EH (cell line): ENCODE results near the gene UBN1.

ENCODE experiments used
- DNase-seq: peaks from one replicate; pipeline ENCODE4 v3.0.0-alpha.2; 2015; ENCODE audit warnings: low read depth

UBN1 gene

GRCh38 chr16:4814542-4815173, 32.6 kb upstream of the UBN1 start:
- no peak for DNase-seq

GRCh38 chr16:4820652-4821051, 26.6 kb upstream of the UBN1 start:
- no peak for DNase-seq

GRCh38 chr16:4825196-4825595, 22.1 kb upstream of the UBN1 start:
- DNase-seq: no peak

GRCh38 chr16:4826526-4826925, 20.8 kb upstream of the UBN1 start:
- no peak for DNase-seq

- no peak for DNase-seq
These were observed 20.3 kb upstream of the UBN1 start for GRCh38 chr16:4826980-4827379.

- DNase-seq: peak; percentile 46
These were observed 18.5 kb upstream of the UBN1 start for GRCh38 chr16:4828567-4829321.

- no peak for DNase-seq
These were observed 16.9 kb upstream of the UBN1 start for GRCh38 chr16:4830408-4830807.

- DNase-seq: no peak
These were observed 15.7 kb upstream of the UBN1 start for GRCh38 chr16:4831616-4832015.

- DNase-seq: no peak
These were observed 14.5 kb upstream of the UBN1 start for GRCh38 chr16:4832698-4833343.

GRCh38 chr16:4833584-4833983, 13.7 kb upstream of the UBN1 start:
- DNase-seq: no peak

- DNase-seq: no peak
These were observed 10.6 kb upstream of the UBN1 start for GRCh38 chr16:4836727-4837126.

- DNase-seq: no peak
These were observed 9.4 kb upstream of the UBN1 start for GRCh38 chr16:4837733-4838501.

- DNase-seq: no peak
These were observed 7.3 kb upstream of the UBN1 start for GRCh38 chr16:4839942-4840341.

- no peak for DNase-seq
These were observed 6.3 kb upstream of the UBN1 start for GRCh38 chr16:4840984-4841383.

GRCh38 chr16:4846503-4846900, 779 bp upstream of the UBN1 start:
- peak; percentile 76 for DNase-seq

GRCh38 chr16:4847774-4848587, 700 bp downstream of the UBN1 start:
- DNase-seq: peak; percentile 66

GRCh38 chr16:4850211-4850610, 2.9 kb downstream of the UBN1 start:
- DNase-seq: peak; percentile 36

- DNase-seq: peak; percentile 38
These were observed 5.1 kb downstream of the UBN1 start for GRCh38 chr16:4852221-4852872.

GRCh38 chr16:4855371-4855770, 8.1 kb downstream of the UBN1 start:
- DNase-seq: no peak

- no peak for DNase-seq
These were observed 8.5 kb downstream of the UBN1 start for GRCh38 chr16:4855804-4856203.
